Measurements from ENCODE around the gene TICAM2.

Gene TICAM2

GRCh38 chr5:115589043-115589442 is 13.2 kb downstream of the TICAM2 start:
- DNase-seq (ENCODE audit: insufficient read length, low spot score), result no peak
- no peak for FAIRE-seq
- no peak for TF ChIP-seq POLR2A (IDR thresholded peaks at IDR 0.05; ENCODE audit: low read depth, low read length)

DNA sequence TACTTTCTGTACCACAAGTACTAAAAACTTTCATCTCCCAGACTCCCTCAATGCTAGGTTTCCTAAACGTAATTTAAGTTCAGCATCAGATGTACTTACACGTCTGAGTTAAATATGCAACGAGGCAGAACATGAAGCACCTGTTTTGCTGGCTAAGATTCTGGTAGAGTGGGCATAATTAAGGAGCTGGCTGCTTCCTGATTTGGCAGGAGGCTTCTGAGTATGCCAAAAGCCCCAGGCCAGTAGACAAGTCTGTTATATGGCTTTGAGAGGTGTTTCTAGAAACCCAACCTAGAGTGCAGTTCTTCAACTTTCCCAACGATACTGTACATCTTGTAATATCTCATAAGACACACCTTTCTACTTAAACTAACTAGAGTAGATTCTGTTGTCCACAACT is 13.6 kb downstream of the TICAM2 start:
- TF ChIP-seq POLR2A (IDR thresholded peaks at IDR 0.05; ENCODE audit: low read depth, low read length), result no peak
- FAIRE-seq (no peak), DNase-seq (ENCODE audit: insufficient read length, low spot score) (no peak)

DNA sequence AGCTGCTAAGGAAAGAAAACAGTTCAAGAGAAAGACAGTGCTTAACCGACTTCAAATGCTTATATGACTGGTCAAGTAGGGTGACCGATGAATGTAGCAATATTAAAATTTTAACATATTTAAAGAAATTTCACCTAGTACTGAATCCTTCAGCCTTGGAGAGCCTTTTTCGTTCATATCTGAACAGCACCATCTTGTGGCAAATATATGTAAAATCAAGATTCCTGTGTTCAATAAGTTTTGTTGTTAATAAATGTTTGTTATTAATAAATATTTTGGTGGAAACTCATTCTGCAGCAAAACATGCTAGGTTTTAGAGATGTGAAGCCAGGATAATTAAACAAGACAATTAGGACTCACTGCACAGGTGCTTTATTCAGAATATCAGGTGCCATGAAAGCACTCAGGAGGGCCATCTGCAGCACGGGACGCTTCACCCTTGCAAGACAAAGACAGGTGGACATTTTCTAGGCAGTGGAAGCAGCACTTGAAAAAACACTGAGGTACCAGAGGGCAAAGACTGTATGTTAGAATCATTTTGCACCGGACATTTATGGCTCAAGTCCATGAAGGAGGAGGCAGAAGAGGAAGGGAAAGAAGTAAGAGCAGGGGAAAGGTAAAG is 15.6 kb downstream of the TICAM2 start:
- TF ChIP-seq POLR2A (IDR thresholded peaks at IDR 0.05; ENCODE audit: low read depth, low read length), result no peak
- no peak for DNase-seq (ENCODE audit: insufficient read length, low spot score)
- no peak for FAIRE-seq

DNA sequence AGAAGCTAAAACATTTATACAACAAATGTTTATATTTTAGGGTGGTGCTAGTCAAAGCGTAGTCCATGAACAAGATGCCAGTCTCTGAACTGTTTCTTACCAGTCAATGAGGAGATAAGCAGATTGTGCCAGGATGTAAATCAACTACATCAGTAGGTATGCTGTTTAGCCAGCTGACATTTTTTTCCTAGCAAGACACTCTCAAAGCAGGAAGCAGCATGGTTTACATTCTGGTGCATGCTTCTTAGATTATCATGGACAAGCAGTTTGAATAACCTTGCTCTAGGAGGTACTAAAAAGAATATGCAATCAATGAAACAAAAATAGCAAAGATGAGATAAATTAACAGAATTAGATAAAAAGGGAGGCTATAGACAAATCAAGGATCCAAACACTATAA is 17.0 kb downstream of the TICAM2 start:
- FAIRE-seq (no peak), DNase-seq (ENCODE audit: insufficient read length, low spot score) (no peak)
- TF ChIP-seq POLR2A (IDR thresholded peaks at IDR 0.05; ENCODE audit: low read depth, low read length), result no peak

- TF ChIP-seq POLR2A (IDR thresholded peaks at IDR 0.05; ENCODE audit: low read depth, low read length), result no peak
- FAIRE-seq (no peak), DNase-seq (ENCODE audit: insufficient read length, low spot score) (no peak)
Observed at GRCh38 chr5:115584501-115584900, 17.8 kb downstream of the TICAM2 start.

DNA sequence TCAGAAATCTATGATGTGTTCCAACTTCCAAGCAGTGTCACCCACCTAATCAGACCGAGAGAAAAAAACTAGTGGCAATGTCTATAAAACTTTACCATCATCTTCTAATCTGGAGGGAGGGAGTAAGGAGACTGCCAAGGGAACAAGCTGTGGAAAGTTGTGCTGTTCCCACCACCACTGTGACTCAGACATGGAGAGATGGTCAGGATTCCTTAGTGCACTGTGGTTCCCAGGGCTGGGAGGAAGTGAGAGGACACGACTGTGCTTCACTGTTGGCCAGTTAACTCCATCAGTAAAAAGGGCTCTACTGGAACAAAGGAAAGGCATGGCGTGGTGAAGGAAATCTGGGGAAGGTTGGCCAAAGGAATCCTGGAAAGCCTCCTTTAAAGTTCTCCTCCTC is 18.8 kb downstream of the TICAM2 start:
- DNase-seq (ENCODE audit: insufficient read length, low spot score), result no peak
- FAIRE-seq, result peak; percentile 80
- no peak for TF ChIP-seq POLR2A (IDR thresholded peaks at IDR 0.05; ENCODE audit: low read depth, low read length)

- no peak for FAIRE-seq
- TF ChIP-seq POLR2A (IDR thresholded peaks at IDR 0.05; ENCODE audit: low read depth, low read length), result no peak
- no peak for DNase-seq (ENCODE audit: insufficient read length, low spot score)
Observed at GRCh38 chr5:115580941-115581340, 21.3 kb downstream of the TICAM2 start.

GRCh38 chr5:115579747-115580173 is 22.5 kb downstream of the TICAM2 start:
- no peak for TF ChIP-seq POLR2A (IDR thresholded peaks at IDR 0.05; ENCODE audit: low read depth, low read length)
- DNase-seq (ENCODE audit: insufficient read length, low spot score), result no peak
- FAIRE-seq, result no peak

GRCh38 chr5:115579216-115579615 is 23.1 kb downstream of the TICAM2 start:
- TF ChIP-seq POLR2A (IDR thresholded peaks at IDR 0.05; ENCODE audit: low read depth, low read length), result no peak
- DNase-seq (ENCODE audit: insufficient read length, low spot score), result no peak
- FAIRE-seq, result no peak

DNA sequence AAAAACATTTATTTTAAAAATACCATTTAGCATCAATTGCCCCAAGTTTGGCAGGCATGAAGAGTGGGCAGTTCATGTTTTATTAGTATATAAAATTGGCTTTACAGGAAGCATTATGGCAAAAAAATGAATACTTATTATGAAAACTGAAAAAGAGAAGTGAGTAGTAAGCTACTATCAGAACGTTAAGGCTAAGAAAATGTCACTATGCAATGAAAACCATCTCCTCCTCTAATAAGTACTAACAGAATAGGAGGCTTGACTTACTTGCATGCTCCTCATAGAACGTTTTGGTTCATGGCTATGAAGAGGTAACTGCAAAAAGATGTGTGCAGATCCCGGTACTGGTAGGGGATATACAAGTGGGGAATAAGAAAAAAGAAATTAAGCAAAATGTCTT is 23.6 kb downstream of the TICAM2 start:
- no peak for TF ChIP-seq POLR2A (IDR thresholded peaks at IDR 0.05; ENCODE audit: low read depth, low read length)
- no peak for DNase-seq (ENCODE audit: insufficient read length, low spot score)
- FAIRE-seq, result no peak

DNA sequence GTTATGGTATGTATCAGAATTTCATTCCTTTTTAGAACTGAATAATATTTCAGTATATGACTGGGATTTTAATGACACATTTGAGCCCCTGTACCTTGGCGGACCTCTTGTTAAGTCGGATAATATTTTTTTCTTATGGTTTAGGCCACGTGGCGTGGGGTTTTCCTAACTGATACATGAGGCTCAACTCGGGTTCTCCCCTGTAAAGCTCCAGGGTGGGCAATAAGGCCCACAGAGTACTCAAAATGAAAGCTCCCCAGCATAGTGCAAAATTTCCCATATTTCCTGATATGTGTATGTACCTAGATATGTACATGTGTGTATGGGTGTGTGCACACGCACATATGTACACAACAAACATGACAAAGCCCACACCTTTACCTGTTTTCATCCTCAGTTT is 24.5 kb downstream of the TICAM2 start:
- DNase-seq (ENCODE audit: insufficient read length, low spot score) (no peak), FAIRE-seq (no peak)
- TF ChIP-seq POLR2A (IDR thresholded peaks at IDR 0.05; ENCODE audit: low read depth, low read length), result no peak

DNA sequence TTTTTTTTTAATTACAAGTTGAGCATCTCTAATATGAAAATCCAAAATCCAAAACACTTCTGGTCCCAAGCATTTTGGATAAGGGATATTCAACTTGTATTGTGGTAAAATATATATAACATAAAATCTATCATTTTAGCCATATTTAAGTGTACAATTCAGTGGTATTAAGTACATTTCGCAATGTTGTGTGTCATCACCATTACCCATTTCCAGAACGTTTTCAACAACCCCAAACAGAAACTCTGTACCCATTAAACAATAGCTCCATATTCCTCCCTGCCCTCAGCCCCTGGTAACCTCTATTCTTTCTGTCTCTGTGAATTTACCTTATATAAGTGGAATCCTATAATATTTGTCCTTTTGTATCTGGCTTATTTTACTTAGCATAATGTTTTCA is 24.9 kb downstream of the TICAM2 start:
- DNase-seq (ENCODE audit: insufficient read length, low spot score) (no peak), FAIRE-seq (no peak)
- TF ChIP-seq POLR2A (IDR thresholded peaks at IDR 0.05; ENCODE audit: low read depth, low read length), result no peak

GRCh38 chr5:115575167-115576070 is 26.9 kb downstream of the TICAM2 start:
- peak; percentile 17 for DNase-seq (ENCODE audit: insufficient read length, low spot score)
- FAIRE-seq, result peak; percentile 78
- no peak for TF ChIP-seq POLR2A (IDR thresholded peaks at IDR 0.05; ENCODE audit: low read depth, low read length)

GRCh38 chr5:115573133-115573532 is 29.1 kb downstream of the TICAM2 start:
- DNase-seq (ENCODE audit: insufficient read length, low spot score) (no peak), FAIRE-seq (peak; percentile 87)
- TF ChIP-seq POLR2A (IDR thresholded peaks at IDR 0.05; ENCODE audit: low read depth, low read length), result no peak

GRCh38 chr5:115571441-115571878 is 30.8 kb downstream of the TICAM2 start:
- no peak for TF ChIP-seq POLR2A (IDR thresholded peaks at IDR 0.05; ENCODE audit: low read depth, low read length)
- FAIRE-seq, result no peak
- DNase-seq (ENCODE audit: insufficient read length, low spot score), result no peak

Data from H54 (cell line).